Activated T-cell treated with anti-CD3 and anti-CD28 coated beads for 48 hours (primary cell): ENCODE measurements around the gene CCDC187.

ENCODE experiments used
- DNase-seq: peaks from one replicate; pipeline ENCODE4 v3.0.0-alpha.2; 2020; ENCODE audit warnings: low read depth

CCDC187 gene

GRCh38 chr9:136297016-136297691 lies 6.7 kb downstream of the CCDC187 start:
- no peak for DNase-seq

- no peak for DNase-seq
These were observed 7.4 kb downstream of the CCDC187 start for GRCh38 chr9:136296434-136297015.

DNA sequence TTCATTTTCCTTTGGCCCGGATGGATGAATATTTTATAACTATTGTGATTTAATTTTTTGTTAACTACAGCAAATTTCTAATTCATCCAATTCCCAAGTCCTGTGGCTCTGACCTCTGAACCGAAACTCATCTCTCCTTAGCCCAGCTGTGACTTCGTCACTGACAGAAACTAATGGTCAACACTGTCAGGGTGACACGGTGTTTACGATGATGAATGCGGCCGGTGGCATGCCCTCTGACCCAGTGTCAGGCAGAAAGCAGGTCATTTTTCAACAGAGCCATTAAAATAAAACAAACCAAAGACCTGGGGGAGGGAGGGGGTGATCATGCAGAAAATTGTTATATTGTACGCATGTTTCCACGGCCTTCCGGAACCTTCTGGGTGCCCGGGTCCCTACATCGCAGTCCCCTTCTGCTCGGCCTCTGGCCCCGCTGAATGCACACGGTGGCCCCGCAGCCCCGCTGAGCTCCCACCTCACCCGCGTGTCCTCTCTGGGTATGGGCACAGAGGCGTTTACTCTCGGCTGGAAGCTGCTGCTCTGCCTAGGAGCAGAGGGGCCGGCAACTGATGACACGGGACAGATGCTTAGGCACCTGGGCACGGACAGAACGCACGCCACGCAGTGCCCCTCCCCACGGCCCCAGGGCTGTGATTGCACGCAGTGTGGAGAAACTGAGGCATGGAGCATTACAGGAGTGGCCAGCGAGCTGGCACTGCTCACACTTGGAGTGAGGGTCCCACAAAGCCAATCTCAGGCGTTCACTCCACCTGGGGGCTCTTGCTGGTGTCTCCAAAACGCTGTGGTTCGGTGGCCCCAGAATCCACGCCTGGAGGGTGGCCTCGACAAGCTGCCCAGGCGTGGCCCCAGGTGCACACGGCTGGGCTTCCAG lies 8.1 kb downstream of the CCDC187 start:
- DNase-seq = no peak

GRCh38 chr9:136295055-136295454 lies 8.8 kb downstream of the CCDC187 start:
- no peak for DNase-seq

- DNase-seq = no peak
These were observed 9.5 kb downstream of the CCDC187 start for GRCh38 chr9:136294437-136294836.

- no peak for DNase-seq
These were observed 10.3 kb downstream of the CCDC187 start for GRCh38 chr9:136293476-136294077.

DNA sequence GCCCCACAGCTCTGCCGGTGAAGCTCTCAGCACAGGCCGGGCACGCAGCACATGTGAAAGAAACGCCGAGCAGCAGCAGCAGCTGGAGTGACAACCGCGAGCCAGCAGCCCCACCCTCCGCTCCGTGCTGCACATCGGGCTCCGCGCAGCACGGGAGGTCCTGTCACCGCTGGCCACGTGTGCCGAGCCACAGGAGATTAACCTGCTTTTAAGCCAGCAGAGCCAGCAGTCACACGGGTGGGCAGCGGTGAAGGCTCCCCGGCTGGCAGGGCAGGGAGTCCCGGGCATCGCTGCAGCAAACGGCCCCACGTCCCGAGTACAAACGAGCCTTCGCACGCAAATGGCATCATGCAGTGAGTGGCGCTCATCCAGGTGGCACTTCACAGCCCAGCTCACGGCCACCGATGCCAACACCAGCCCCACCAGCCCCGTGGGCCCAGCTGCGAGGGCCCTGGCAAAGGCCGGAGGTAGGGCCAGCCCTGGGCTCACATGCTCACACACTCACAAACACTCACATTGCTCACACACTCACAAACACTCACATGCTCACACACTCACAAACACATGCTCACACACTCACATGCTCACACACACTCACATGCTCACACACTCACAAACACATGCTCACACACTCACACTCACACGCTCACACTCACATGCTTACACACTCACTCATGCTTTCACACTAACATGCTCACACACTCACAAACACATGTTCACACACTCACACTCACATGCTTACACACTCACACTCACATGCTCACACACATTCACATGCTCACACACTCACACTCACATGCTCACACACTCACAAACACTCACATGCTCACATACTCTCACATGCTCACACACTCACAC lies 11.1 kb downstream of the CCDC187 start:
- no peak for DNase-seq

DNA sequence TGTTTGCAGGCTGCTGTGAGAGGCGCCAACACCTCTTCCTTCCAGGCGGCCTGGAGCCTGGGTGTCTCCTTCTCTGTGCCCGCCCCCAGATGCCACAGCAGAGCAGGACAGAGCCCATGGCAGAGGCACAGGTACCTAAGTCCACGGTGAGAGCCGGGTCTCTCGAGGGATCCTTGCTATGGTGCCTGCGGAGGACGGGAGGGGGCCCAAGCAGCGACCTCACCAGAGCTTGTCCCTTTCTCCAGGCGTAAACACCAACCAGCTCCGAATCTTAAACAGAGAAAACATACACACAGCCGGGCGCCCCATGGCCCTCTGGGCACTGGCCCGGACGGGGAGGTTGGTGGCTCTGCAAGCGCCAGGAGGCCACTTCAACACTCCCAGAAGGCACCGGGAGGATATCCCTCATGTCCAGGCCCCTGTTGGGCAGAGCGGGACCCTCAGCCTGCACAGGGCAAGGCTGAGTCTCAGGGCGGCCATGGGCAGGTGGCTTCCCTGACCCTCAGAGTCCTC lies 11.8 kb downstream of the CCDC187 start:
- no peak for DNase-seq

GRCh38 chr9:136291306-136292025 lies 12.4 kb downstream of the CCDC187 start:
- DNase-seq = no peak

DNA sequence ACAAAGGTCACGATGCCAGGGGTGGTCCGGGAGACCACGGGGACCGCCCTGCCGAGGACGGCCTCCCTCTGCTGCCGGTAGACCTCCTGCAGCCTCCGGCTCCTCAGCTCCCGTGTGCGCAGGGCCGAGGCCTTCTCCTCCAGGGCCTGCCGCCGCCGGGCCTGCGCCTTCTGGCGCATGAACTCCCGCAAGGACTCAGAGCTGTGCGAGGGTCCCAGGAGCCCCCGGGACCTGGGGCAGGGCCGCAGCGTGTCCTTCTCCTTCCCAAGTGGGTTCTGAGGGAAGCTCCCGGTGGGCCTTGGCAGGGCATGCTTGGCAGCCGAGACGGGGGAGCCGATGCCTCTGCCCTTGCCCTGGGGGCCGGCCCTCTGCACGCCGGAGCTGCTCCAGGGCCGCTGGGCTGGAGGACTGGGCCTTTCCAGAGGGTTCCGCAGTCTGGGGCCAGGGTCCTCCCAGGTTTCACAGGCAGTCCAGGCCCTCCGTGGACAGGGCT lies 13.3 kb downstream of the CCDC187 start:
- no peak for DNase-seq

- no peak for DNase-seq
These were observed 14.0 kb downstream of the CCDC187 start for GRCh38 chr9:136289651-136290507.

DNA sequence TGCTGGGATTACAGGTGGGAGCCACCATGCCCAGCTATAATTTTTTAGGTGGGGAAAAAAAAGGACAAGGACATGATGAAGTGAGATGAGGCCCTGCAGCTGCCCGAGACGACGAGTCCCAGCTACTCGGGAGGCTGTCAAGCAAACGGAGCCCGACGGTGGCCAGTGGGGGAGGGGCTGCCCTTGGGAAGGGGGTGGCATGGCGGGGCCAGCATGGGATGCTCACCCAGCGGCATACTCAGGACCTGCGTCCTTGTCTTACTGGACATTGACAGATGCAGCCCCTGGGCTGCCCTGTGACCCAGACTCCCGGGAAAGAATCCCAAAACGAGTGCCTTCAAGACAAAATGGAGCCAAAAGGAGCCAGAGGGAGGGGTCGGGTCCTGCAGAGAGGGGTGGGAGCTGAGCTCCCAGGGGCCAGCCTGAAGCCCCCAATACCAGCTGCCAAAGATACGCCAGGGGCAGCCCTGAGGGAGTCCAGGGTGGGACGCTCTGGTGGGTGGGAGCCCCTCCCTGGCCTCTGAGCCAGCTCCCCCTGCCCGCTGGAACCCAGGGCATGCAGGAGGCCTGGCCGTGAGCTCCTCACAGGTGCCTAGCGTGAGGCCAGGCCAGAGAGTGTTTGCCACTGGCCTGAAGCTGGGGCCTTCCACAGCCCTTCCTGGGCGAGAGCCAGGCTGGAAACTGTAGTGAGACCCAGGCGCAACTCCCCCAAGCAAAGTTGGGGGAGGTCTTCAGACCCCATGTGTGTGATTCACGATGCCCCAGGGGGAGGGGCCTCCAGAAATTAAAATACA lies 15.7 kb downstream of the CCDC187 start:
- no peak for DNase-seq

- no peak for DNase-seq
These were observed 16.9 kb downstream of the CCDC187 start for GRCh38 chr9:136286987-136287379.

DNA sequence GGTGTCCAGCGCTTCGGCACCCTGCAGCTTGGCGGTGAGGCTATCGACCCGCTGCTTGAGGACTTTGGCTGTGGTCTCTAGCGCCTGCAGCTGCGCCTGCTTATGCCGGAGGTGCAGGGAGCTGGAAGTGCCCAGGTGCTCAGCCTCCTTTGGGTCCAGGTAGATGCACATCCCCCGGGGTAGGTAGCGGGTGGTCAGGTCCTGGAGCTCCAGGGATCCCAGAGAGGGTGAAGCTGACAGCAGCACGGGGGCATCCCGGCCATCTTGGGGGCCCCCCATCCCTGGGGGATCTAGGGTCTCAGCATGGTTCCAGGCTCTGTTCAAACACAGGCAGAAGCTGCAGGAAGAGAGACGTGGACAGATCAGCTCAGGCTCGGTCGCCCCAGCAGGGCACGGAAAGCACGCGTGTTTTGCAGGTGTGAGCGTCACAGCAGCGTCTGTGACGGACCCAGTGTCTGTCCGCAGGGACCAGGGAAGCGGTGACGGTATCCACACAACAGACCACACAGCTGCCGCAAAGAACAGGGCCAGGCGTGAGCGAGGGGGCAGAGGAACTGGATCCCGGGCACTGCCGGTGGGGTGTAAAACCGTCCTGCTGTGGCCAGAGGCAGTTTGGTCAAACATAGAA lies 17.4 kb downstream of the CCDC187 start:
- DNase-seq = no peak

DNA sequence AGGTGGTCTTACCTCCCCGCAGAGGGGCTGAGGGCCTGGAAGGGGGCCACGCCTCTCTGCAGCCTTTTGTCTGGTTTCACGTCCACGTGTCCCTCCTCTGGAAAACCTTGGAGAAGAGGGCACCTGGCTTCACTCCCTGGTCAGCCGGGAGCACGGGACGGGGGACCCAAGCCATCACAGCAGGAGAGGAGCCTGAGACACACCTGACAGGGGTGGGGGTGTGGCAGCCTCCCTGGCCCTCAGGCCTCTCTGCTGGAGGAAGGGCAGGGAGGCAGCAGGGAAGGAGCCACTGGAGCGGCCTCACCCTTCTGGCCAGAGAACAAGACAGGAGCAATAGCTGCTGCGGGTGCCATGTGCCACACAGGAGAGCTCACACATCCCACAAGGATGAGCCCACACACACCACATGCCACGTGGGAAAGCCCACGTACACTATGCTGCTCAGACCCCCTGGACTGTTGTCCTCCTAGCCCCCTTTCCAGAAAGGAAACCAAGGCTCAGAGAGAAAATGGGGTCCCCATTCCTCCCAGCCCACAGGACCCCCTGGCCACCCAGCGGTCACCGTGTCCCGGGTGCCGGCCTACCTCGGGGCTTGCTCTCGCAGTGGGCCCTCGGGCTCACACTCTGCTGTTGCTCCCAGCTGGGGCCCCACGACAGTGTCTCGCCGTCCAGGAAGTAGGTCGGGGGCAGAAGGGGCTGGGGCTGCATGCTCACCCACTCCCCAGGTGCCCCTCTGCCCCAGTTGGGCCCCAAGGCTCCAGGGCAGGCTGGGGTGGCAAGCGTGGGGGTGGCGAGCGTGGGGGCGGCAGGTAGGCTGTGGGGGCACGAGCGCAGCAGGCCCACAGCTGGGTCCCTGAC lies 18.2 kb downstream of the CCDC187 start:
- no peak for DNase-seq

DNA sequence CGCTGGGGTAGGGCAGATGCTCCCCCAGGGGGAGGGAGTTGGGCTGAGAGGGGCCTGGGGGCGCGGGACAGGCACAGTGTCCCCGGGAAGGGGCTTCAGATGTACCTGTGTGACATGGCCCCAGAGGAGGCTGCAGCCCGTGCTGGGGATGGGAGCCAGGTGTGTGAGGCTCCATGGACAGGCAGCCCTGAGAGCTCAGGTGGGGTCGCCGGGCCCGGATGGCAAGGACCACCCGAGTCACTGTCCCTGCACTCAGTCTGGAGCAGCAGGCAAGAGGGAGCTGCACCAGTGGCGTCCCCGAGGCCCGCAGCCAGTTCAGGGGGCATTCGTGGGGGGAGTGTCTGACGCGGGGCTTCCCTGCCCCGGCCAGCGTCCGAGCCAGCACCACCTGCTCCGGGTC lies 18.9 kb downstream of the CCDC187 start:
- DNase-seq = no peak

GRCh38 chr9:136284311-136284710 lies 19.6 kb downstream of the CCDC187 start:
- DNase-seq = no peak
